Measurements from ENCODE around the gene TMEM259. TPM values are rescaled to one million over a fixed set of nuclear protein-coding genes. Genes with fewer than 3 reads are reported as not detected.

Gene TMEM259
- total and polyA plus RNA-seq, 2 of the 13 experiments (the other 11 are each of a cell fraction or from before 2014, with no cell fraction given), result 64.7 to 164 TPM

DNA sequence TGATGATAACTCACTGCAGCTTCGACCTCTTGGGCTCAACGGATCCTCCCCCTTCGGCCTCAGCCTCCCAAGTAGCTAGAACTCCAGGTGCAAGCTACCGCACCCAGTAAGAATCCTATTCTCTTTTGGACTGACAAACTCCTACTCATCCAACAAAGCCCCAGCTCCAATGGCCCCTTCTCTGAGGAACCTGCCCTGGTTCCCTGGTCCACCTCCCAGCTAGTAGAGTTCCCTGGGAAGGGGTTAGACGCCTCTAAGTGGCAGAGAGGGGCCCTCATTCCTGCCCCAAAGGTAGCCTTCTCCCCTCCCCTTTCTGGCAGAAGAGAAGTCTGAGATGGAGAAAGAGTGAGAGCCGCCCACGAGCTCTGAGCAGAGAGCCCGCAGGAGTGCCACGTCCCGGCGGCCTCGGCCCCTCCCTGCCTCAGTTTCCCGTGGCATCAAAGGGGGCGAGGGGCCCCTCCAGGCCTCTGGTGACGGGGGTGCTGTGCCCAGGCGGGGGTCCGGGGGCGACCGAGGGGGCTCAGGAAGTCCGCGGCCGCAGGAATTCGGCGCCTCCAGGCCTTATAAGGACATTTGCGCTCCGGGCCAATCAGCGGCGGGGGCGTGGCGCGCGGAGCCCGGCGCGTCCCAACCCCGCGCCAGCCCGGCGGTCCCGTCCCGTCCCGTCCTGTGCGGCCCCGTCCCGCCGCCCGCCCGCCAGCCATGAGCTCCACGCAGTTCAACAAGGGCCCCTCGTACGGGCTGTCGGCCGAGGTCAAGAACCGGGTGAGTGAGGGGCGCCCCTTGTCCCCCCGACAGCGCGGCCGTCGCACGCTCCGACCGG lies 5.2 kb upstream of the TMEM259 start, which contains the start of gene CNN2 (continued):
- TF ChIP-seq HIVEP1 (CRISPR knock-in tag; IDR thresholded peaks at IDR 0.05), result no peak
- no peak for TF ChIP-seq MLLT10 (CRISPR knock-in tag; IDR thresholded peaks at IDR 0.05)
- no peak for TF ChIP-seq SP140L (CRISPR knock-in tag; IDR thresholded peaks at IDR 0.05; ENCODE audit: borderline replicate concordance)
- TF ChIP-seq MTA1 (CRISPR knock-in tag; IDR thresholded peaks at IDR 0.05; ENCODE audit: borderline replicate concordance), result 0 out of 2 replicates have a peak, but pooled peaks have one; percentile 12
- 0 out of 2 replicates have a peak, but pooled peaks have one; percentile 29 for TF ChIP-seq SNAI1 (CRISPR knock-in tag; IDR thresholded peaks at IDR 0.05; ENCODE audit: borderline replicate concordance)
- TF ChIP-seq, protein P1, sequence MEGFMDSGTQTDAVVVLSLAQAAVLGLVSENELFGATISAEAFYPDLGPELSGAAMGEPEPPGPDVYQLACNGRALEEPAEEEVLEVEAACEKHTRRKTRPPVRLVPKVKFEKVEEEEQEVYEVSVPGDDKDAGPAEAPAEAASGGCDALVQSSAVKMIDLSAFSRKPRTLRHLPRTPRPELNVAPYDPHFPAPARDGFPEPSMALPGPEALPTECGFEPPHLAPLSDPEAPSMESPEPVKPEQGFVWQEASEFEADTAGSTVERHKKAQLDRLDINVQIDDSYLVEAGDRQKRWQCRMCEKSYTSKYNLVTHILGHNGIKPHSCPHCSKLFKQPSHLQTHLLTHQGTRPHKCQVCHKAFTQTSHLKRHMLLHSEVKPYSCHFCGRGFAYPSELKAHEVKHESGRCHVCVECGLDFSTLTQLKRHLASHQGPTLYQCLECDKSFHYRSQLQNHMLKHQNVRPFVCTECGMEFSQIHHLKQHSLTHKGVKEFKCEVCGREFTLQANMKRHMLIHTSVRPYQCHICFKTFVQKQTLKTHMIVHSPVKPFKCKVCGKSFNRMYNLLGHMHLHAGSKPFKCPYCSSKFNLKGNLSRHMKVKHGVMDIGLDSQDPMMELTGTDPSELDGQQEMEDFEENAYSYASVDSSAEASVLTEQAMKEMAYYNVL (CRISPR knock-in tag; IDR thresholded peaks at IDR 0.05; ENCODE audit: borderline replicate concordance), result peak; percentile 52; the same call in 1 of the 2 replicates
- TF ChIP-seq, protein P2, sequence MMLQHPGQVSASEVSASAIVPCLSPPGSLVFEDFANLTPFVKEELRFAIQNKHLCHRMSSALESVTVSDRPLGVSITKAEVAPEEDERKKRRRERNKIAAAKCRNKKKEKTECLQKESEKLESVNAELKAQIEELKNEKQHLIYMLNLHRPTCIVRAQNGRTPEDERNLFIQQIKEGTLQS (CRISPR knock-in tag; IDR thresholded peaks at IDR 0.05), result 0 out of 2 replicates have a peak, but pooled peaks have one; percentile 20
- no peak for TF ChIP-seq IKZF1 (IDR thresholded peaks at IDR 0.05)
- no peak for TF ChIP-seq ZNF264 (CRISPR knock-in tag; IDR thresholded peaks at IDR 0.05)
- no peak for TF ChIP-seq ZSCAN12 (CRISPR knock-in tag; IDR thresholded peaks at IDR 0.05)
- TF ChIP-seq ZNF251 (CRISPR knock-in tag; IDR thresholded peaks at IDR 0.05), result no peak
- TF ChIP-seq PCBP2 (optimal IDR thresholded peaks at IDR 0.05; ENCODE audit: low read depth, low read length, poor library complexity, severe bottlenecking), result no peak
- TF ChIP-seq ZNF816 (CRISPR knock-in tag; IDR thresholded peaks at IDR 0.05; ENCODE audit: borderline replicate concordance), result no peak
- TF ChIP-seq NR3C1 (CRISPR knock-in tag; IDR thresholded peaks at IDR 0.05), result no peak
- no peak for TF ChIP-seq ZFP90 (CRISPR knock-in tag; IDR thresholded peaks at IDR 0.05; ENCODE audit: borderline replicate concordance)
- TF ChIP-seq, protein P3, sequence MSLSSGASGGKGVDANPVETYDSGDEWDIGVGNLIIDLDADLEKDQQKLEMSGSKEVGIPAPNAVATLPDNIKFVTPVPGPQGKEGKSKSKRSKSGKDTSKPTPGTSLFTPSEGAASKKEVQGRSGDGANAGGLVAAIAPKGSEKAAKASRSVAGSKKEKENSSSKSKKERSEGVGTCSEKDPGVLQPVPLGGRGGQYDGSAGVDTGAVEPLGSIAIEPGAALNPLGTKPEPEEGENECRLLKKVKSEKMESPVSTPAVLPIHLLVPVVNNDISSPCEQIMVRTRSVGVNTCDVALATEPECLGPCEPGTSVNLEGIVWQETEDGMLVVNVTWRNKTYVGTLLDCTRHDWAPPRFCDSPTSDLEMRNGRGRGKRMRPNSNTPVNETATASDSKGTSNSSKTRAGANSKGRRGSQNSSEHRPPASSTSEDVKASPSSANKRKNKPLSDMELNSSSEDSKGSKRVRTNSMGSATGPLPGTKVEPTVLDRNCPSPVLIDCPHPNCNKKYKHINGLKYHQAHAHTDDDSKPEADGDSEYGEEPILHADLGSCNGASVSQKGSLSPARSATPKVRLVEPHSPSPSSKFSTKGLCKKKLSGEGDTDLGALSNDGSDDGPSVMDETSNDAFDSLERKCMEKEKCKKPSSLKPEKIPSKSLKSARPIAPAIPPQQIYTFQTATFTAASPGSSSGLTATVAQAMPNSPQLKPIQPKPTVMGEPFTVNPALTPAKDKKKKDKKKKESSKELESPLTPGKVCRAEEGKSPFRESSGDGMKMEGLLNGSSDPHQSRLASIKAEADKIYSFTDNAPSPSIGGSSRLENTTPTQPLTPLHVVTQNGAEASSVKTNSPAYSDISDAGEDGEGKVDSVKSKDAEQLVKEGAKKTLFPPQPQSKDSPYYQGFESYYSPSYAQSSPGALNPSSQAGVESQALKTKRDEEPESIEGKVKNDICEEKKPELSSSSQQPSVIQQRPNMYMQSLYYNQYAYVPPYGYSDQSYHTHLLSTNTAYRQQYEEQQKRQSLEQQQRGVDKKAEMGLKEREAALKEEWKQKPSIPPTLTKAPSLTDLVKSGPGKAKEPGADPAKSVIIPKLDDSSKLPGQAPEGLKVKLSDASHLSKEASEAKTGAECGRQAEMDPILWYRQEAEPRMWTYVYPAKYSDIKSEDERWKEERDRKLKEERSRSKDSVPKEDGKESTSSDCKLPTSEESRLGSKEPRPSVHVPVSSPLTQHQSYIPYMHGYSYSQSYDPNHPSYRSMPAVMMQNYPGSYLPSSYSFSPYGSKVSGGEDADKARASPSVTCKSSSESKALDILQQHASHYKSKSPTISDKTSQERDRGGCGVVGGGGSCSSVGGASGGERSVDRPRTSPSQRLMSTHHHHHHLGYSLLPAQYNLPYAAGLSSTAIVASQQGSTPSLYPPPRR (CRISPR knock-in tag; IDR thresholded peaks at IDR 0.05; ENCODE audit: borderline replicate concordance), result no peak
- TF ChIP-seq, protein P4, sequence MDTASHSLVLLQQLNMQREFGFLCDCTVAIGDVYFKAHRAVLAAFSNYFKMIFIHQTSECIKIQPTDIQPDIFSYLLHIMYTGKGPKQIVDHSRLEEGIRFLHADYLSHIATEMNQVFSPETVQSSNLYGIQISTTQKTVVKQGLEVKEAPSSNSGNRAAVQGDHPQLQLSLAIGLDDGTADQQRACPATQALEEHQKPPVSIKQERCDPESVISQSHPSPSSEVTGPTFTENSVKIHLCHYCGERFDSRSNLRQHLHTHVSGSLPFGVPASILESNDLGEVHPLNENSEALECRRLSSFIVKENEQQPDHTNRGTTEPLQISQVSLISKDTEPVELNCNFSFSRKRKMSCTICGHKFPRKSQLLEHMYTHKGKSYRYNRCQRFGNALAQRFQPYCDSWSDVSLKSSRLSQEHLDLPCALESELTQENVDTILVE (CRISPR knock-in tag; IDR thresholded peaks at IDR 0.05), result no peak
- peak; percentile 29; the same call in 1 of the 2 replicates for TF ChIP-seq NCOA2 (CRISPR knock-in tag; IDR thresholded peaks at IDR 0.05)
- no peak for TF ChIP-seq ZNF546 (CRISPR knock-in tag; conservative IDR thresholded peaks at IDR 0.05)
- TF ChIP-seq, protein P5, sequence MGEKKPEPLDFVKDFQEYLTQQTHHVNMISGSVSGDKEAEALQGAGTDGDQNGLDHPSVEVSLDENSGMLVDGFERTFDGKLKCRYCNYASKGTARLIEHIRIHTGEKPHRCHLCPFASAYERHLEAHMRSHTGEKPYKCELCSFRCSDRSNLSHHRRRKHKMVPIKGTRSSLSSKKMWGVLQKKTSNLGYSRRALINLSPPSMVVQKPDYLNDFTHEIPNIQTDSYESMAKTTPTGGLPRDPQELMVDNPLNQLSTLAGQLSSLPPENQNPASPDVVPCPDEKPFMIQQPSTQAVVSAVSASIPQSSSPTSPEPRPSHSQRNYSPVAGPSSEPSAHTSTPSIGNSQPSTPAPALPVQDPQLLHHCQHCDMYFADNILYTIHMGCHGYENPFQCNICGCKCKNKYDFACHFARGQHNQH (CRISPR knock-in tag; IDR thresholded peaks at IDR 0.05), result no peak

All from HepG2 (cell line).